ENCODE data around the gene DLEC1.

GRCh38 chr3:38059148-38059547 lies 20.1 kb downstream of the DLEC1 start:
- TF ChIP-seq CTCF (IDR thresholded peaks at IDR 0.05) (no peak), POLR2A (IDR thresholded peaks at IDR 0.05) (no peak)
